Hippocampal formation (tissue), 2 donors: ENCODE data around the gene UEVLD.
"Not testable (repeated sequence)": the region's sequence is repeated elsewhere in the genome, so short reads cannot be mapped to it uniquely, and the experiment has no call there.

Source experiments
- DNase-seq, 2 donors: peaks; one replicate each; lab custom pipeline; 2025; lab: John Stamatoyannopoulos, UW

The UEVLD gene

DNA sequence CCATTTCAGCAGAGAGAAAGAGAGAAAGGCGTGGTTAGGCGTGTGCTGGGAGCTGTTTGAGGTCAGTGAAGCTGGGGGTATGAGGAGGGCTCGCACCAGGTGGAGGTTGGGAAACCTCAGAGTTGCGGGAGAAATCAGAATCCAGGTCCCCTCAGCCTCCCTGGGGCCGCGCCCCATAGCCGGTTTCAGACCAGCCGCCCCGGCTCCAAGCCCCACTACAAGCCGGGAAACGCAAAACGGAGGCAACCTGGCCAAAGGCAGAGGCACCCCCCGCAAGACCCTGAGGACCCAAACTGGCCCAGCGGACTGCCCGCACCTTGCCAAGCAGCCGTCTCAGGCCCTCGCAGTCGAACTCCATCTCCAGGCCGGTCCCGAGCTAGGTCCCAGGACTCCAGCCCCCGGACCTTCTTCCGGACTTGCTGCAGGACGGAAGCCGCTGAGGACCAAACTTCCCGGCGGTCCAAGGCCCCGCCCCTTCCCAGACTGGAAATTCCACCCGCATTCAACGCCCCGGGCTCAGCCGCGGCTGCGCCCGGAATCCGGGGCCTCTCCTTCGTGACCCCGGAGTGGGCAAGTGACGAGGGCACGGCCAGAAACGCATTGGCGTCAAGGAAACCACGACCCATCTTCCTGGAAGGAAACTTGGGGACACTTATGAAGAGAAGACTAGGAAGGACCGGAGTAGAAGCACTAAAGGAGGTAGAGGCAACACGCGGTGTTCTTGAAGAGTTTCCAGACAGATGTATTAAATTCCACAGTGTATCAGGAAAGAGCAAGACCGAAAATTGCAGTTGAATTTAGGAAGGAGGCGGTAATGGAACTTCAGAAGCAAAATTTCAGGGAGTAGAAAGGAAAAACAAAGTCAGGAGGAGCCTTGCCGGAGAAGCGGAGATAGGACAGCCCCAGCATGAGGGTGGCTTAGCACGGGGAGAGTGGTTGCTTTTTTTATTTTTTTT lies at the start of gene UEVLD:
TSS of gene UEVLD (minus strand) at position 438 of the 956 bp plus-strand sequence. CDS start at position 358, 80 bp downstream.
- DNase-seq, result peak; percentile 78 to 88

DNA sequence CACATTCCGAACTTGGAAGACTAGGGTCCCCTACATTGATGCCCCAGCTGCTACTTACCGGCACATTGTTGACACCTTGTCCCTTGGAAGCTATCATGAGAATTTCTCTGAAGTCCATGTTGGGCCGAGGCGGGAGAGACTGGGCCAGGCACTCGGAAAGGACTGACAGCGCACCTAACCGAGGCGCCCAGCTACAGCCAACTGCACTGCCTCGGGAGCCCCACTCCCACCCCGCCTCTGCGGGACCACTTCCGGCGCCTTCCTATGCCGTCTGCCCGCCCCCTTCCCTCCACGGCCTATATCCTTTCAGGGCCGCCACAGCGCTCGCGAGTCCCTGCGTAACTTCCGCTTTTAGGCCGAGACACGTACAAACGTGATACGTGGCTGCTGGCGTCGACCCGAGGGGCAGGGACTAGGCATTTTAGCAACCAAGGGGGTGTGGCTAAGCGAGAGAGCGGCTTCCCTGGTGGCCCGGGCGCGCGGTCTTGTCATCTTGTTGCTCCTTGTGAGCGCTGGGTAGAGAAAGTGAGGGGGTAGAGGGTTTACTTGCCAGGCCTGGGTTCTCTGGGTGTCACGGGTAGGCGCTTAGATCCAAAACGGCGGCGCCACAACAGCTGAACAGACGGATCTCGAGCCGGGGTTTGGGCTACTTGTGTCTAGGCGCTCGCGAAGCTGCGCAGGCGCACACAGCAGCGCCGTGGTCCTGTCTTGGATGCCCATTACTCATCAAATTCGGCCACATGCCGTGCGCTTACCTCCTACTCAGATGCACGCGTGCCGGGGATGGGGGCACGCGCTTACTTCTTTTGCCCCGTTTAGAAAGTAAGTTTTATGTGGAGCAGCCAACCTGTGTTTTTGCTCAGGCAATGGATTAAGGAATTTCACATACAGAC lies 45.9 kb upstream of the UEVLD start, which contains the start of gene SPTY2D1:
TSS of gene SPTY2D1 (minus strand) at position 203 of the 893 bp plus-strand sequence. CDS start at position 118, 85 bp downstream.
- peak; percentile 97 to 98 for DNase-seq

DNA sequence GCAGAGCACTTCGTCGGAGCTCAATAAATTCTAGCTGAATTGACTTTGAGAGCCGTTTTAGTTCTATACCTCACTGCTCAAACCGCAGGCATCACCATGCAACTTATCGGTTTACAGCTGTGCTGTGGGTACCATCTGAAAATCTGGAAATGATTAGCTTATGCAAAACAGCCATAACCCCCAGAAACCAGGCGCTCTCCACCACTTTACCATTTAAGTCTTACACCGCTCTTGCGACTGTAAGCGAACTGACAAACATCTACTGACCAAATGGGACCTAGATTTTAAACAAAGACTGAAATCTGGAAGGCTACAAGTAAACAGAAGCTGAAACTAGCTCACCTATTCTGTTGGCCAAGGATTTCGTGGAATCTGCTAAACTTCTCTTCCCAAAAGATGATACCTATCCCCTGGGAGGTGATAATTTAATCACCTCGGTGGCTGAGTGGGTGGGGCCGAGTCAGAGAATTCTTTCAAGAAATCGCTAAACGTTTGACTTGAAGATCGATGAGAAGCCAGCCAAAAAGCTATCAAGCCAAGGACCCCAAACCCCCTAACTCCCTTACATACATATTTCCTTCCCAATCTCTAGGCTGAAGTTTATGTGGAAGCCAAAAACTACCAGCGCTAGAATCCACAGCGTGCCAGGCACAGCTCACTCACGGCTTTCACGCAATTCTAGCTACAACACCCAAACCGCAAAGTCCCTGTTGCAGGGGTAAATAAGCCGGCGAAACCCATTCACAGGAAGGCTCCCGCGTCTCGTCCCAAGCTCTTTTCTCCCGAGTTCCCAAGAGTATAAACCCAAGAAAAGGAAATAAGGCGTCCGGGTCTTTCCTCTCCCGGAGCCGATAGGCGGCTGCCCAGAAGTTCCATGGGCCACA lies 45.0 kb upstream of the UEVLD start:
- DNase-seq, result no peak

DNA sequence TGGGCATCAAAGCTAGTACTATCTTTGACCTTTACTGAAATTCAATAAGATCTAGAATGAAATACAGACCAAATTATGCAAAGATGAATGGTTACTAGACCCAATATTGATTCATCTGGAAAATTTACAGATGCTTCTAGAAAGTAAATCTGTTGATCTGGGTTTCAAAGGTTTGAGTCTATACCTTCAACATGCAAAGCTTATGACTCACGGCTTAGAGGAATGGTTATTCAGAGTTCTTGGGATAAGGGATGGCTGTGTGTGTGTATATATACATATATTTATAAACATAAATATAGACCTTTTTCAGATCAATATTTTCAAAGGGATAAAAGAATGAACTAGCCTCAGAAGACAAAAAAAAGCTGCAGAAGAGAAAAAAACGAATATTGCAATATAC lies 44.3 kb upstream of the UEVLD start:
- no peak for DNase-seq

DNA sequence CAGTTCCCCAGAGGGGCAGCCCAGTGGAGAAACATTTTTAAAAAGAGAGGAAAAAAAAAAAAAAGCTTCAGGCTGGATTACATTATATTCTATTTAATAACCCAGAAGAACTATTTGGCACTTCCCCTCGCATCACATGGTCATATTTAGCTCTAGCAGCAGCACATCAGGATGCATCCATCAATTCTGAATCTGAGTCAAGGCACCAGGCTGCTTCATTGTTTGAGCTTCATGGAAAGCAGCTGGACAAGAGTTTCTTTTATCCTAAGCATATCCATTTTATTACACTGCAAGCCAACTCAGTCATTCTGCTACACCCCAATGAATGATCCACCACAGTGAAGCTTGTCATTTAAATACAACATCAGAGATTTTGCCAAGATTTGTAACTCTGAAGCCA lies 35.6 kb upstream of the UEVLD start:
- no peak for DNase-seq

DNA sequence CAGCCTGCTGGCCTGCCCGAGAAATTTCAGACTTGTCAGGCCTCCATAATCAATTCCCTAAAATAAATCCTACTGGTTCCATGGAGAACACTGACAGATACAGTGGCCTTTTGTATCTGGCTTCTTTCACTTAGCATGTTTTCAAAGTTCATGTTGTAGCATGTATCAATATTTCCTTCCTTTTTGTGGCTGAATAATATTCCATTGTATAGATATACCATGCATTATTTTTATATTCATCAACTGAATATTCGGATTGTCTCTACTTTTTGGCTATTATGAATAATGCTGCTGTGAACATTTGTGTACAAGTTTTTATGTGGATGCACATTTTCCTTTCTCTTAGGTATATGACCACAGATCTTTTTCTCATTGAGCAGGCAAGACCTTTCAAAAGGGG lies 35.2 kb upstream of the UEVLD start:
- no peak for DNase-seq

DNA sequence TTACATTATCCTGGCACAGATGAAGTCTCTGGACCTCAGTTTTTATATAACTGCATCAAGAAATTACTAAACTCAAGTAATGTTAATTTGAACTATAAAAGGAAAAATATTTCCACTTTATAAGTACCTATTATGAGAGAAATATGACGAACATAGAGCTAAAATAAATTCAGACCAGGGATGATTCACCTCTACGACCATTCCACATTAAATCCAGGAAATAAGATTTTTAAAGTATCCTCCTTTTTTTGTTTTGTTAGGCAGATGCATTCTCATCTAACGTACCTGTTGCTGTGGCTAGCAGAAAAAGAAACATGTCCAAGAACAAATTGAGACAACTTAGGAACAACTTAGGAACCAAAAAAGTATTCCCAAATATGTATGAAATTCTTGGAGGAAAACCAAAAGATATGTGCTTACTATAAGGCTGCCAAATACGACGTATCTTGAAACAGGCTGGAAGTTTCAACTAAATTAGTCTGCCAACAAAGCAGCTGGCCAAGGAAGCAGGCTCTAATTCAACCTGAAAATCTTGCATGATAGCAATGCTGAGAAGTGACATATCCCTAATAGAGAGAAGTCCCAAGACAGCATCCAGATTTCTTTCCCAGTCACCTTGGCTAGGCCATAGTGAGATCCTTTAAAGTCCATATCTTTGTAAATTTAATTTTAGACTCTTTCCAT lies 29.9 kb upstream of the UEVLD start:
- no peak for DNase-seq

DNA sequence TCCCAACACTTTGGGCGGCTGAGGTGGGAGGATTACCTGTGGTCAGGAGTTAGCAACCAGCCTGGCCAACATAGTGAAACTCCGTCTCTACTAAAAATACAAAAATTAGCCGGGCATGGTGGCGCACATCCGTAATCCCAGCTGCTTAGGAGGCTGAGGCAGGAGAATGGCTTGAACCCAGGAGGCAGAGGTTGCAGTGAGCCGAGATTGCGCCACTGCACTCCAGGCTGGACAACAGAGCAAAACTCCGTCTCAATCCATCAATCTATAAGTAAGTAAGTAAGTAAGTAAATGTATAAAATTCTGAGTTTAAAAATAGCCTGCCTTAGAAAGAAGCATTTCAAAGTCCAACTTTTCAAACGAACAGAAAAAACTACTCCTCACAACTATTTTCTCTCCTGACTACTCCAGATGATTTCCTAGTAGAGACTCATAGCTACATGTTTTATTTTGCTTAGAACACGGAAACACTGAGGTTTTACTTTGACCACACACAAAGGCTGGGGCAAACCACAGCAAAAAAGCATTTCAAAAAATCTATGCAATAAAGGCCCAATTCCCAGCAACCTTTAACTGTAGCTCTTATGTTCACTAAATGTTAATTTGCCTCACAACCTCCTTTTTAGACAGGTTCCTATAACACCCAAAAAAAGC lies 29.3 kb upstream of the UEVLD start:
- DNase-seq, result no peak

DNA sequence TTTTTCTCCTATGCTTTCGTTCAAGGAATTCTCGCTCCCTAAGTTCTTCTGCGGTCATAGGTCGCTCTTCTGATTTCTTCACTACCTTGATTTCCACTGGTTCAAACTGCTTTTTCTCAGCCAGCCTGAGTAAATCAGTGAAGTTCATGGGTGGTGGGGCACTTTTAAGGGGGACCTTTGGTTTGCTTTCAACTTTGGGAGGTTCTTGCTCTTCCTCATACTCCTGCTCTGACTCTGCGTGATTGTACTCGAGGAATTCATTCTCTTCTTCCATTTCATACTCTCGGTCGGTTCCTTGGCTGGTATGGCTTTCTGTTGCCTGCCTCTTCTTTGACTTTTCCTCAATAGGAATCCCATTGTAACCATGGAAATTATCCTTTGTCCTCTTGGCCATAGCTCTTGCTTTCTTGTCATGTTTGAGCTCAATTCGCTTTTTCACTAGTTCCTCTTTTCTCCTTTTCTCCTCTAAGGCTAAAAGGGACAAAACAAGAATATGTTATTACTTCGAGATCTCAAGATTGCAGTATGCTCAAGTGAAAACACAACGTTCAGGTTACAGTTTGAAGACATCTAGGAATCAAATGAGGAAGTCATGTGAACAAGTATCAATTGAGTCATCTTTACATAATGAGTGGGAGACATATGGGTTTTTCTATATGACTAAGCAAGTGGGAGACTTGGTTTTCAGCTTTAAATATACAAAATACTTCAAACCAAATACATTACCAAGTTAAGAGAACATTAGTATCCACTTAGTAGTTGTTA lies 27.3 kb upstream of the UEVLD start:
- peak in 1 of 2 donors; percentile 4 for DNase-seq

DNA sequence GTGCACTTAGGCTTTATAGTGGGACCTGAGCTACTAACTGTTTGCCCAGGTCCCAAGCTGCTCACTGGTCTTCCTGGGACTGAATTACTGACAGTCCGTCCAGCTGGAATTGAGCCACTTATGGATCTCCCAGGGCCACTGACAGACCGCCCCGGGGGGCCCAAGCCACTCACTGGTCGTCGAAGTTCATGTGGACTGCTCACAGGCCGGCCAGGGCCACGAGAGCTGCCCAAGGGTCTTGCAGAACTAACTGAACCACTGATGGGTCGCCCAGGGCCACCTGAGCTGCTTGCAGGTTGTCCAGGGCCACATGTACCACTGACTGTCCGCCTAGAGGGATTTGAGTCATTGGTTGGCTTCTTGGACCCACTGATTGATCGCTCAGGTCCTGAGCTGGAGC lies 26.1 kb upstream of the UEVLD start:
- no peak for DNase-seq

DNA sequence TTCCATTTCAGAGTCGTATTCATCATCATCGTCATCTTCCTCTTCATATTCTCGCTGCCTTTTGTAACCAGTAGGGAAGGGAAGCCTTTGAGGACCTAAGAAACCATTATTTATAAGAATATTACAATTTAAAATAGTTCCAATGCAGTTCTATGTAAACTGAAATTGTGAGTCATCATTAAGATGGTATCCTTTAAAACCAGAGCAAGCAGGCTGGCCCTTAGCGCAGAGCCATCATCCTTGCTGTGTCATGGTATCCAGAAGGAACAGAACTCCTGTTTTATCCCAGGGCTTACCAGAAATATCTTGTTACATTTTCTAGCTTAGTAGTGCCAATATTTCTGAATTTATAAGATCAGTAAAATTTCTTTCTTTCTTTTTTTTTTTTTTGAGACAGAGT lies 23.9 kb upstream of the UEVLD start:
- DNase-seq, result no peak

DNA sequence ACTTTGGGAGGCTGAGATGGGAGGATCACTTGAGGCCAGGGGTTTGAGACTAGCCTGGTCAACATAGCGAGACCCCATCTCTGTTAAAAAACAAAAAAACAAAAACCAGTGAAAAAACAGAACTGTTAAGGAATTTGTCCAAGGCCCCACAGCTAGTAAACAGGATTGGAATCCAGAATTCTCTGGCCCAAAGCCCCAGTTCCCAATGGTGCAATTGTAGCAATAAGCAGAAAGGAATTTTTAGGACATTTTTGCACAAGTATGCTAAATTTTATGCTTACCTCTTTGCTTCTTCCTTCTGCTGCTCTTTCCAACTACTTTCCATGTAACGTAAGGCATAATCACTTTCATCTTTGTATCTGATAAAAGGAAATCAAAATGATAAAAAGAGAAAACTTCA lies 22.7 kb upstream of the UEVLD start:
- no peak for DNase-seq

DNA sequence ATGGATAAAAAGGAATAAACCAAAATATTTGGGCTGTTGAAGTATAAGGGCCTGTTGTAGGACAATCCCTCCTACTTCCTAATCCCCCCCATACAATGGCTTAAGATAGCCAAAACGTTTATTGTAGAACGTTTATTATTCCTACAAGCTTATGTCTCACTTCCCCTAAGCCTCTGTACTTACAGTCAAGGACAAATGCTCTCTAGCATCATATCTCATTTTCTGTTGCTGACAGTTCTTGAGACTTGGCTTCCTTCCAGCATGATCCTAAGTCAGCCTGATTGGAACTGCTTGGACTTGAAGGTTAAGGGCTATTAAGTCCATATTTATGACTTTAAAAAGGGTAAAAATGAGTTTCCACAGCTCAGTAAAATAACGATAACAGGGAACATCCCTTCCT lies 19.8 kb upstream of the UEVLD start:
- no peak for DNase-seq

DNA sequence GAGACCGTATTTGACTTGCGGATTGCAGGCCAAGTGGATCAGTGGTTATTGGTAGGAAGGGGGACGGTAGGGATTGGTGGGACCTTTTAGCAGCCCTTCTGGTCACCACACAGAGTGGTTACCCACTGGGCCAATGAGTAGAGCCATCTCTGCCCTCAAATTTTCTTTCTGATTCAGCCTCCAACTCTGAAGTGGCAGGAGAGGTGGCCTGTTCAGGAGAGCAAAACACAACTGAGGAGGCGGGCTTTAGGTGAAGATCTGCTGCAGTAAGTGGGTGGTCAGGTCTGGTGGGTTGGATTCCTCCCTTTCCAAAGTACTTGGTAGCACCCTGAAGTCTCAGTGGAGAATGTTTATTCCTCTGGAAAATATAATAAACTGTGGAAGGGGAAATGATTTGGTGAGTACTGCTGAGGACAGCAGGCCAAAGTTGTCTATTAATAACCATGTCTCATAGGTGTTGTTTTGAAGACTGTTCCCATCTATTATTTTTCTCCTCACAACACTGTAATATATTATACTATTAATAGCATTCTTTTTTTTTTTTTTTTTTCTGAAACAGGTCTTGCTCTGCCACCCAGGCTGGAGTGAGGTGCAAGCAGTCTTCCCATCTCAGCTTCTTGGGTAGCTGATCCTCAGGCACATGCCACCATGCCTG lies 12.5 kb upstream of the UEVLD start:
- no peak for DNase-seq

DNA sequence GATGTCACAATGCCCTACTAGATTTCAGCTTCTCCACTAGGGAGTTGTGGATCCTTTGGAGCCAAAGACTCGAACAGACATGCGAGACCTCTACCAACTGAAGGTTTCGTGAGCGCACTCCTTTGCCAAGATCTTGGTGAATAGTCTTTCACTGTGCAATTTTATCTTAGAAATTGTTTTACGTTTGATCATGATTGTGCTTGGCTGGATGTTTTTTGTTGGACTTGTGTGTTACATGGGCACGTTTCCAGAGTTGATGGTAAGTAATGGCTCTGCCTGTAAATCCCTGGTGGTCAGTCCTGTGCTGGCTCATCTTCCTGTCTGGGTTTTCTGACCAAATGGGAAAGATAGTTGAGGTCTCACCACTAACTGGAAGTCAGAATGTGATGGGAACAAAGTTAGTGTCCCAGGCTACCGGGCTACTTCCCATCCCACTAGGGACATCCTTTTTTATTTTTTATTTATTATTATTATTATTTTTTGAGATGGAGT lies 11.3 kb upstream of the UEVLD start, which contains the start of gene MISFA:
TSS of gene MISFA (plus strand) at position 51 of the 492 bp plus-strand sequence. CDS start at position 191, 140 bp downstream.
- DNase-seq, result no peak

DNA sequence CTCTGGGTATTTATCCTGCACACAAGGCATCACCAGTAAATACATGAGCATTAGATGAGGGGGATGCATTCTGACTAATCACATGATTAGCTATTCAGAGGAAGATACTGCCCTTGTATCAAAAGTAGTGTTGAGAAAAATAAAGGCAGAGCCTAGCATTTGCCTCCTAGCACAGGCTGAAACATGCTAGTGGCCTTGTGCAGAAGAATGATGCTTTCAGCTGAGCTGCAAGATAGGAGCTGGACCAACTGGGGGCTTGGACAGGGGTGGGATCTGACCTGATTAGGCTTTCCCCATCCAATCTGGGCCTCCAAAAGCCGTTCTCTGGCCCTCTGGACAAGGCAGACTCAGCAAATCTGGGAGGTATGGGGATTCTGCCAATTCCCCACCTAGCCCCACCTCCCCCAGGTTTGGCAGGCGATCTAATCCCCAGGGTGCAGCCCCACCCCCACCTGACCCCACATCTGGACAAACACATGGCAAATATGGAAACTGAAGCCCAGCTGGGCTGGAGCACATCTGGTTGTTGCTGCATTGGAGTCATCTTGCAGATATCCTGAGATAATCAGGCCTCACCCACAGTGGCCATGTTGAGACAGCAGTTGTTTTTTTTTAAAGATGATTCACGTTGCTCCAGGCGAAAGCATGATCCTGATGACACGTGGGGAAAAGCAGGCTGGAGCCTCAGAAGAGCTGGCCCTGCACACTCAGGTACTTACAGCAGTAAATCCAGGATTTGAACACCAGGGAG lies 6.6 kb upstream of the UEVLD start:
- no peak for DNase-seq

DNA sequence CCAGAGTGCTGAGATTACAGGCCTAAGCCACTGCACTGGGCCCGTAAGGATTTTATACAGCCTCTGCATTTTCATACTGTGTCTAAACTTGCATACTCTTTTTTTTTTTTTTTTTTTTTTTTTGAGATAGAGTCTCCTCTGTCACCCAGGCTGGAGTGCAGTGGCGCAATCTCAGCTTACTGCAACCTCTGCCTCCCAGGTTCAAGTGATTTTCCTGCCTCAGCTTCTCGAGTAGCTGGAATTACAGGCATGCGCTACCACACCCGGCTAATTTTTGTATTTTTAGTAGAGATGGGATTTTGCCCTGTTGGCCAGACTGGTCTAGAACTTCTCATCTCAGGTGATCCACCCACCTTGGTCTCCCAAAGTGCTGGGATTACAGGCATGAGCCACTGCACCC lies 5.6 kb upstream of the UEVLD start:
- not testable (repeated sequence) for DNase-seq

DNA sequence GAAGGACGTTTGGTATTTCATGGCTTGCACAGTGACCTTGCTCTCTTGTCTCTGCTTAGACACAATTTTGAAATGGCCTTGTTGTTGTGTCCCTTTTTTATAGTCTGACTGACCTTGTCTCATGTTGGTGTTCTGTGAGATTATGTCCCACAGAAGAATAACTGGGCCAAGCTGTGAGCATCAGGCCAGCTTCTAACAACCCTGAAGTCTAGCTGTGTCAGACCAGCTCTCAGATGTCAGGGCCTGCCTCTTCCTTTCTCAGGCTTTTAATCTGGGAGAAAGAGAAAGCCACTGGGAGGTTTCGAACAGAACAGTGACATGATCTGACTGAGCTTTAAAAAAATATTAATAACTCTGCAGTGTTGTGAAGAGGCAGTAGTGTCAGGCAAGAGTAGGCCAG lies 2.0 kb upstream of the UEVLD start:
- no peak for DNase-seq
